Heart left ventricle (tissue), 16 donors: ENCODE results near the gene STK32C. TPM values are rescaled to one million over a fixed set of nuclear protein-coding genes. Genes with fewer than 3 reads are reported as not detected.

ENCODE experiments used
- ATAC-seq, 4 donors: fragments of 200-7000 bp; cut with Tn5 transposase; one replicate each; pipeline ENCODE4 v1.9.1; 2020 to 2022; ENCODE audit warnings: moderate library complexity in 4 of 4, mild to moderate bottlenecking in 3 of 4, moderate number of reproducible peaks in 1 of 4
- DNase-seq, 5 donors: peaks; one replicate each; pipeline ENCODE4 v3.0.0-alpha.2; 2020
- H3K27ac ChIP-seq, 12 donors: fragments of 200-600 bp; sonication (generic) in 4 of 12; one replicate each; pipeline versions ENCODE4 v1.5.0 to v1.8.0; 2016 to 2022; ENCODE audit warnings: mild to moderate bottlenecking in 2 of 12
- H3K27me3 ChIP-seq, 9 donors: fragments of 200-600 bp; sonication (generic) in 2 of 9; one replicate each; pipeline versions ENCODE4 v1.5.1 to v1.8.0; 2016 to 2022; ENCODE audit warnings: mild to moderate bottlenecking in 3 of 9
- H3K36me3 ChIP-seq, 9 donors: fragments of 200-600 bp; sonication (generic) in 2 of 9; one replicate each; pipeline versions ENCODE4 v1.5.0 to v1.8.0; 2018 to 2022; ENCODE audit warnings: mild to moderate bottlenecking in 2 of 9
- H3K4me1 ChIP-seq, 12 donors: fragments of 200-600 bp; sonication (generic) in 4 of 12; one replicate each; pipeline versions ENCODE4 v1.5.0 to v1.8.0; 2016 to 2022; ENCODE audit warnings: mild to moderate bottlenecking in 3 of 12
- H3K4me3 ChIP-seq, 12 donors: fragments of 200-600 bp; sonication (generic) in 4 of 12; one replicate each; pipeline versions ENCODE4 v1.5.0 to v1.8.0; 2017 to 2022; ENCODE audit warnings: mild to moderate bottlenecking in 9 of 12, moderate library complexity in 4 of 12
- H3K9me3 ChIP-seq, 12 donors: fragments of 200-600 bp; sonication (generic) in 4 of 12; one replicate each; pipeline versions ENCODE4 v1.5.0 to v1.8.0; 2016 to 2022; ENCODE audit warnings: mild to moderate bottlenecking in 1 of 12
- CTCF ChIP-seq, 12 donors: fragments of 200-600 bp; sonication (generic) in 4 of 12; IDR thresholded peaks; one replicate each; pipeline versions ENCODE4 v1.5.0 to v1.8.0; 2018 to 2022; ENCODE audit warnings: antibody characterized with exemption in 12 of 12, mild to moderate bottlenecking in 5 of 12
- POLR2A ChIP-seq, 2 donors: fragments of 450-650 bp; IDR thresholded peaks; one replicate each; pipeline ENCODE4 v1.6.1; 2017; ENCODE audit warnings: antibody characterized with exemption in 2 of 2, mild to moderate bottlenecking in 2 of 2, moderate library complexity in 2 of 2
- whole genome bisulfite sequencing, 4 donors: extraction: QIAGEN DNeasy Blood & Tissue Kit in 2 of 4; methylation state at CpG; one replicate each; pipeline versions ENCODE4 v1.1.5 to v1.1.7; 2013 to 2018; 5-methylcytosine and 5-hydroxymethylcytosine counted together
- intact Hi-C, 10 donors: fragments of 100-400 bp; cut with DNase I; formaldehyde crosslinking; loops; one replicate each; pipeline versions ENCODE4 v1.11.1 to v1.14.2; 2022
- polyA plus RNA-seq, 2 donors: library from polyadenylated mRNA; stranded (reverse); fragments of 200-250 nt; gene quantifications; one replicate each; pipeline ENCODE4 v1.2.3, GENCODE V29; 2013
- total RNA-seq, 9 donors: library from RNA; depleted of rRNA in 2 of 9; stranded (reverse); fragments of >200 nt in 2 of 9; fragmentation: NEBNext Ultra II Directional in 3 of 9; extraction: Animal tissue kit (Norgen Biotek cat#: 25700) in 3 of 9; gene quantifications; one replicate each; pipeline versions ENCODE4 v1.1.0 to v1.2.4, GENCODE V29; 2016 to 2023
- donor health status: ischemic (EF 13 %, LVEDD 7.1; RV severe dilation, severe dysfunction).
- donor health status: healthy with polysubstance abuse.
- donor health status: DM: no; HTN: yes; CAD: no.
- donor health status: DM: no; HTN: no; CAD: no.
- donor health status: ischemic (EF 25% LVEDD 6.9; RV normal size, moderate dysfunction).
- donor health status: ischemic (EF 25% LVEDD 5.7; RV mildly dilated, moderate dysfunction).
- donor health status: healthy.
- donor health status: DM: yes; HTN: yes; CAD: no.
- donor health status: ischemic (EF 35%, LVEDD 5.7; RV mildly dilated, moderate dysfunction).
- donor health status: nonischemic (EF 11% LVEDD 7.7; RV severe dilation, severe dysfunction).
- donor health status: DM: yes; HTN: yes; CAD: no.
- donor health status: PGD.
- donor health status: ischemic (EF 29% LVEDD 5.4; RV normal size, mild dysfunction).
- donor health status: nonischemic (EF 23%, LVEDD 6.1; RV moderate dilation, normal function).

STK32C gene
- total and polyA plus RNA-seq, 11 donors: 3.8 to 9.8 (median 6.2) TPM

GRCh38 chr10:132245056-132245455 lies 62.7 kb downstream of the STK32C start:
- no peak overlapping the region for H3K4me3 ChIP-seq
- H3K4me1 ChIP-seq: peaks cover 0 to 11% (median 0%) of the 10 kb centered on the region in 12 donors
- no peaks in the 10 kb centered on the region for H3K27me3 ChIP-seq
- no peak overlapping the region for H3K27ac ChIP-seq
- TF ChIP-seq POLR2A (IDR thresholded peaks at IDR 0.05) (no peak), CTCF (IDR thresholded peaks at IDR 0.05) (no peak)
- WGBS, 4 donors: 93 to 97% (median 94%) methylated on average over 14 of the region's 14 CpGs
- no peaks in the 10 kb centered on the region for H3K9me3 ChIP-seq
- no peaks in the 10 kb centered on the region for H3K36me3 ChIP-seq
- intact Hi-C loops: no loop called here
- ATAC-seq (no peak), DNase-seq (no peak)

GRCh38 chr10:132243626-132244025 lies 64.1 kb downstream of the STK32C start:
- no peak for TF ChIP-seq POLR2A (IDR thresholded peaks at IDR 0.05)
- Histone ChIP-seq H3K36me3 (no peaks in the 10 kb centered on the region), H3K9me3 (no peaks in the 10 kb centered on the region), H3K27me3 (no peaks in the 10 kb centered on the region), H3K4me1 (peaks cover 0 to 9% (median 0%) of the 10 kb centered on the region in 12 donors), H3K4me3 (no peak overlapping the region), H3K27ac (no peak overlapping the region)
- WGBS, 4 donors: 83 to 95% (median 94%) methylated on average over 10 to 11 of the region's 11 CpGs
- no peak for DNase-seq
- intact Hi-C loops: no loop called here
- ATAC-seq: no peak

- DNase-seq: no peak
- WGBS, 4 donors: 76 to 94% (median 89%) methylated on average over 9 to 12 of the region's 12 CpGs
- Histone ChIP-seq H3K4me3 (no peak overlapping the region), H3K36me3 (no peaks in the 10 kb centered on the region), H3K27me3 (no peaks in the 10 kb centered on the region), H3K27ac (no peak overlapping the region), H3K4me1 (peaks cover 0 to 8% (median 0%) of the 10 kb centered on the region in 12 donors), H3K9me3 (no peaks in the 10 kb centered on the region)
- no peak for TF ChIP-seq CTCF (IDR thresholded peaks at IDR 0.05)
- TF ChIP-seq POLR2A (IDR thresholded peaks at IDR 0.05): no peak
- ATAC-seq: no peak
- intact Hi-C loops: no loop called here
Measured at GRCh38 chr10:132243141-132243540, 64.6 kb downstream of the STK32C start.

- no peak overlapping the region for H3K4me3 ChIP-seq
- H3K9me3 ChIP-seq: no peaks in the 10 kb centered on the region
- WGBS, 4 donors: 82 to 86% (median 86%) methylated on average over 22 to 23 of the region's 23 CpGs
- DNase-seq (no peak), ATAC-seq (no peak)
- no peak for TF ChIP-seq CTCF (IDR thresholded peaks at IDR 0.05)
- no peak for TF ChIP-seq POLR2A (IDR thresholded peaks at IDR 0.05)
- H3K36me3 ChIP-seq: no peaks in the 10 kb centered on the region
- no peaks in the 10 kb centered on the region for H3K27me3 ChIP-seq
- intact Hi-C loops: no loop called here
- peaks cover 0 to 5% (median 0%) of the 10 kb centered on the region in 12 donors for H3K4me1 ChIP-seq
- no peak overlapping the region for H3K27ac ChIP-seq
Measured at GRCh38 chr10:132242103-132242840, 65.5 kb downstream of the STK32C start.

- Histone ChIP-seq H3K4me3 (no peak overlapping the region), H3K4me1 (peaks cover 0 to 5% (median 0%) of the 10 kb centered on the region in 12 donors), H3K27ac (no peak overlapping the region), H3K36me3 (no peaks in the 10 kb centered on the region), H3K9me3 (no peaks in the 10 kb centered on the region), H3K27me3 (no peaks in the 10 kb centered on the region)
- WGBS, 4 donors: 86 to 89% (median 88%) methylated on average over 15 of the region's 15 CpGs
- TF ChIP-seq POLR2A (IDR thresholded peaks at IDR 0.05) (no peak), CTCF (IDR thresholded peaks at IDR 0.05) (no peak)
- ATAC-seq: no peak
- DNase-seq: no peak
- intact Hi-C loops: no loop called here
Measured at GRCh38 chr10:132241496-132241895, 66.3 kb downstream of the STK32C start.
